ENCODE measurements around the gene MZF1.

- TF ChIP-seq CTCF (IDR thresholded peaks at IDR 0.05; ENCODE audit: borderline replicate concordance, extremely low read depth, low read length, poor library complexity, severe bottlenecking) (no peak), EZH2 (IDR thresholded peaks at IDR 0.05; ENCODE audit: borderline replicate concordance, low read depth, low read length, severe bottlenecking) (no peak)
These were observed 6.1 kb downstream of the MZF1 start for GRCh38 chr19:58566989-58567388.
